CD14-positive monocyte (primary cell): ENCODE results near the gene IWS1. TPM values are rescaled to one million over a fixed set of nuclear protein-coding genes. Genes with fewer than 3 reads are reported as not detected.
"Not testable (repeated sequence)": the region's sequence is repeated elsewhere in the genome, so short reads cannot be mapped to it uniquely, and the experiment has no call there.

Experiments used
- DNase-seq, 3 donors: peaks; one replicate each; pipeline ENCODE4 v3.0.0-alpha.2; 2011 to 2022
- H2AFZ ChIP-seq: 2 replicates; pipeline ENCODE4 v1.6.0; 2012; ENCODE audit warnings: mild to moderate bottlenecking, low read depth, low read length, inconsistent platforms; ENCODE audit not compliant: insufficient read depth, poor library complexity, severe bottlenecking
- H3K27ac ChIP-seq, 2 donors: 1 replicate in 1 of 2; 2 replicates in 1 of 2; pipeline ENCODE4 v1.5.1; 2012 to 2013; ENCODE audit warnings: low read length in 2 of 2, control low read depth in 1 of 2, inconsistent platforms in 1 of 2, low read depth in 1 of 2, mild to moderate bottlenecking in 1 of 2
- H3K27me3 ChIP-seq, 2 donors: one replicate each; pipeline versions ENCODE4 v1.6.0 to v1.6.1; 2011 to 2013; ENCODE audit warnings: low read length in 2 of 2; ENCODE audit not compliant: control insufficient read depth in 2 of 2, insufficient read depth in 2 of 2
- H3K36me3 ChIP-seq, 2 donors: replicated peaks in 1 of 2; 1 replicate in 1 of 2; 2 replicates in 1 of 2; pipeline versions ENCODE4 v1.5.1 to v1.6.1; 2012 to 2013; ENCODE audit warnings: low read length in 2 of 2, control low read depth in 1 of 2, inconsistent platforms in 1 of 2, mild to moderate bottlenecking in 1 of 2; ENCODE audit not compliant: insufficient read depth in 2 of 2, control insufficient read depth in 1 of 2
- H3K4me1 ChIP-seq, 2 donors: 1 replicate in 1 of 2; 2 replicates in 1 of 2; pipeline versions ENCODE4 v1.5.1 to v1.6.1; 2012 to 2013; ENCODE audit warnings: low read length in 2 of 2, control low read depth in 1 of 2, inconsistent platforms in 1 of 2, mild to moderate bottlenecking in 1 of 2, moderate library complexity in 1 of 2; ENCODE audit not compliant: insufficient read depth in 2 of 2, control insufficient read depth in 1 of 2
- H3K4me2 ChIP-seq: replicated peaks from 2 replicates; pipeline ENCODE3; 2012; ENCODE audit warnings: low read length, moderate library complexity, mild to moderate bottlenecking; ENCODE audit not compliant: poor library complexity, severe bottlenecking; ENCODE audit errors: extremely low read depth
- H3K4me3 ChIP-seq, 3 experiments: fragments of 200-600 bp in 1 of 3; sonication (generic) in 1 of 3; replicated peaks in 1 of 3; 1 replicate in 2 of 3; 2 replicates in 1 of 3; pipeline ENCODE4 v1.5.1; 2011 to 2013; ENCODE audit warnings: low read length in 3 of 3, mild to moderate bottlenecking in 3 of 3, control low read depth in 2 of 3, low read depth in 2 of 3, inconsistent platforms in 1 of 3, moderate library complexity in 1 of 3
- H3K79me2 ChIP-seq: 2 replicates; pipeline ENCODE4 v1.6.0; 2012; ENCODE audit warnings: mild to moderate bottlenecking, control low read depth, inconsistent platforms, low read length, moderate library complexity; ENCODE audit not compliant: insufficient read depth
- H3K9ac ChIP-seq: 2 replicates; pipeline ENCODE4 v1.6.0; 2017; ENCODE audit warnings: low read length, mild to moderate bottlenecking; ENCODE audit not compliant: insufficient read depth, poor library complexity, severe bottlenecking
- H3K9me3 ChIP-seq, 2 donors: replicated peaks in 1 of 2; 1 replicate in 1 of 2; 2 replicates in 1 of 2; pipeline versions ENCODE4 v1.5.1 to v1.6.1; 2012 to 2013; ENCODE audit warnings: low read length in 2 of 2, control low read depth in 1 of 2; ENCODE audit not compliant: control insufficient read depth in 1 of 2, insufficient read depth in 1 of 2
- H4K20me1 ChIP-seq: 2 replicates; pipeline ENCODE4 v1.6.0; 2012; ENCODE audit warnings: mild to moderate bottlenecking, low read length, control low read depth, moderate library complexity; ENCODE audit not compliant: insufficient read depth
- H3K27ac Mint-ChIP-seq, 7 donors: one replicate each; pipeline ENCODE4 v1.8.0; 2020; ENCODE audit warnings: mild to moderate bottlenecking in 7 of 7, mixed read lengths in 7 of 7, moderate library complexity in 6 of 7, inconsistent platforms in 2 of 7
- H3K27me3 Mint-ChIP-seq, 3 donors: one replicate each; pipeline ENCODE4 v1.8.0; 2021 to 2022; ENCODE audit warnings: low read depth in 3 of 3, mild to moderate bottlenecking in 3 of 3, mixed read lengths in 3 of 3, moderate library complexity in 3 of 3, inconsistent platforms in 1 of 3
- H3K36me3 Mint-ChIP-seq, 2 donors: one replicate each; pipeline ENCODE4 v1.8.0; 2020; ENCODE audit warnings: mixed read lengths in 2 of 2, inconsistent platforms in 1 of 2, mild to moderate bottlenecking in 1 of 2
- H3K4me1 Mint-ChIP-seq: one replicate; pipeline ENCODE4 v1.8.0; 2020; ENCODE audit warnings: mild to moderate bottlenecking, mixed read lengths
- H3K4me3 Mint-ChIP-seq, 2 donors: one replicate each; pipeline ENCODE4 v1.8.0; 2020; ENCODE audit warnings: mild to moderate bottlenecking in 2 of 2, mixed read lengths in 2 of 2, moderate library complexity in 1 of 2
- H3K9me3 Mint-ChIP-seq, 7 donors: one replicate each; pipeline ENCODE4 v1.8.0; 2020 to 2022; ENCODE audit warnings: mixed read lengths in 7 of 7, mild to moderate bottlenecking in 6 of 7, moderate library complexity in 6 of 7, inconsistent platforms in 2 of 7
- WGBS: methylation state at CpG from one replicate; pipeline ENCODE4 v1.1.5; 2013; ENCODE audit warnings: missing lambda C conversion rate; ENCODE audit not compliant: insufficient coverage; 5-methylcytosine and 5-hydroxymethylcytosine counted together
- intact Hi-C, 2 donors: fragments of 100-400 bp; cut with micrococcal nuclease; formaldehyde crosslinking; loops; one replicate each; pipeline versions ENCODE4 v1.15.0 to v1.15.1; 2023
- polyA plus RNA-seq, 3 donors: library from polyadenylated mRNA; depleted of rRNA in 1 of 3; unstranded in 2 of 3; stranded (reverse) in 1 of 3; fragments of 300-500 nt in 2 of 3; fragments of >200 nt in 1 of 3; fragmentation: Illumina TruSeq in 2 of 3; gene quantifications; 1 replicate in 2 of 3; 2 replicates in 1 of 3; pipeline ENCODE4 v1.2.3, GENCODE V29; 2012 to 2021
- TF ChIP-seq, protein P1 (sequence below): fragments of 200-600 bp; IDR thresholded peaks from one replicate; pipeline ENCODE4 v1.8.0; 2022; ENCODE audit warnings: antibody characterized with exemption, mild to moderate bottlenecking

The IWS1 gene
- polyA plus RNA-seq, 3 donors = 7.9 to 21.3 (median 15.6) TPM

GRCh38 chr2:127545189-127545588, 18.9 kb upstream of the IWS1 start:
- Histone ChIP-seq H3K79me2 (no peaks in the 10 kb centered on the region), H3K4me2 (no peak overlapping the region), H3K36me3 (no peaks in the 10 kb centered on the region), H3K4me1 (no peaks in the 10 kb centered on the region), H3K9me3 (no peaks in the 10 kb centered on the region), H4K20me1 (no peaks in the 10 kb centered on the region), H2AFZ (no peak overlapping the region), H3K27me3 (no peaks in the 10 kb centered on the region), H3K27ac (no peak overlapping the region), H3K9ac (no peak overlapping the region), H3K4me3 (no peak overlapping the region)
- Mint-ChIP-seq H3K4me3 (no peak overlapping the region), H3K9me3 (peaks cover 0 to 5% (median 0%) of the 10 kb centered on the region in 7 donors), H3K36me3 (no peaks in the 10 kb centered on the region), H3K27me3 (peaks cover 1 to 12% (median 7%) of the 10 kb centered on the region in 3 donors), H3K4me1 (peaks cover 3% of the 10 kb centered on the region), H3K27ac (no peak overlapping the region)
- TF ChIP-seq, protein P1, sequence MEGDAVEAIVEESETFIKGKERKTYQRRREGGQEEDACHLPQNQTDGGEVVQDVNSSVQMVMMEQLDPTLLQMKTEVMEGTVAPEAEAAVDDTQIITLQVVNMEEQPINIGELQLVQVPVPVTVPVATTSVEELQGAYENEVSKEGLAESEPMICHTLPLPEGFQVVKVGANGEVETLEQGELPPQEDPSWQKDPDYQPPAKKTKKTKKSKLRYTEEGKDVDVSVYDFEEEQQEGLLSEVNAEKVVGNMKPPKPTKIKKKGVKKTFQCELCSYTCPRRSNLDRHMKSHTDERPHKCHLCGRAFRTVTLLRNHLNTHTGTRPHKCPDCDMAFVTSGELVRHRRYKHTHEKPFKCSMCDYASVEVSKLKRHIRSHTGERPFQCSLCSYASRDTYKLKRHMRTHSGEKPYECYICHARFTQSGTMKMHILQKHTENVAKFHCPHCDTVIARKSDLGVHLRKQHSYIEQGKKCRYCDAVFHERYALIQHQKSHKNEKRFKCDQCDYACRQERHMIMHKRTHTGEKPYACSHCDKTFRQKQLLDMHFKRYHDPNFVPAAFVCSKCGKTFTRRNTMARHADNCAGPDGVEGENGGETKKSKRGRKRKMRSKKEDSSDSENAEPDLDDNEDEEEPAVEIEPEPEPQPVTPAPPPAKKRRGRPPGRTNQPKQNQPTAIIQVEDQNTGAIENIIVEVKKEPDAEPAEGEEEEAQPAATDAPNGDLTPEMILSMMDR = no peak
- 100% methylated on average over 2 of the region's 6 CpGs for WGBS
- DNase-seq = no peak
- intact Hi-C loops = no loop called here

- peak overlapping the region in 1 of 7 donors; percentile 58 for H3K27ac Mint-ChIP-seq
- H3K79me2 ChIP-seq, H3K4me3 Mint-ChIP-seq, H3K36me3 ChIP-seq, H3K9me3 Mint-ChIP-seq, H3K27ac ChIP-seq, H3K27me3 ChIP-seq, H3K9me3 ChIP-seq, H3K27me3 Mint-ChIP-seq, H3K4me1 ChIP-seq, DNase-seq, H3K4me2 ChIP-seq, H3K36me3 Mint-ChIP-seq, H4K20me1 ChIP-seq, H3K4me1 Mint-ChIP-seq, intact Hi-C loops, H2AFZ ChIP-seq, H3K4me3 ChIP-seq, H3K9ac ChIP-seq: not testable (repeated sequence)
- WGBS = no CpG with 5 or more reads among the region's 8 CpGs
These were observed 16.8 kb upstream of the IWS1 start for GRCh38 chr2:127543013-127543501.
